ENCODE results near the gene TSHZ2. TPM values are rescaled to one million over a fixed set of nuclear protein-coding genes. Genes with fewer than 3 reads are reported as not detected.

The TSHZ2 gene
- total RNA-seq, 1 experiment from 2014 or later, result 2.3 TPM

GRCh38 chr20:53154540-53154939 lies 182.4 kb downstream of the TSHZ2 start:
- Mint-ChIP-seq H3K9me3 (ENCODE audit: unreplicated experiment) (no peaks in the 10 kb centered on the region), H3K27me3 (ENCODE audit: insufficient read depth, unreplicated experiment) (no peaks in the 10 kb centered on the region), H3K36me3 (ENCODE audit: insufficient read depth, unreplicated experiment) (no peaks in the 10 kb centered on the region), H3K27ac (ENCODE audit: low read depth, unreplicated experiment) (no peak overlapping the region), H3K4me1 (ENCODE audit: insufficient read depth, unreplicated experiment) (no peaks in the 10 kb centered on the region), H3K4me3 (ENCODE audit: unreplicated experiment) (no peak overlapping the region)
- no peak for DNase-seq (ENCODE audit: unreplicated experiment)
- no peak for TF ChIP-seq CTCF (IDR thresholded peaks at IDR 0.05; ENCODE audit: unreplicated experiment)
- ChIA-PET CTCF (interaction anchor here (0.5 to 0.7 kb wide), 2 partner anchors 407 to 1076 kb away, joined by 4 to 5 read pairs; no protein-coding TSS in a partner anchor), POLR2A (no interaction called here)
- no TSS peak for BruUV-seq (replicated peaks)
- intact Hi-C loops (cut with micrococcal nuclease), result no loop called here

- intact Hi-C loops (cut with micrococcal nuclease), result loop anchor here (2.0 kb wide), 1 partner anchor 389 kb away; no protein-coding TSS in a partner anchor
- DNase-seq (ENCODE audit: unreplicated experiment), result peak; percentile 54
- ChIA-PET POLR2A (interaction anchor here (0.6 to 0.9 kb wide), 5 partner anchors 11 to 1496 kb away, joined by 3 to 4 read pairs (median 3); no protein-coding TSS in a partner anchor), CTCF (interaction anchor here (0.5 to 0.8 kb wide), 2 partner anchors 45 to 57 kb away, joined by 3 read pairs; no protein-coding TSS in a partner anchor)
- no peak overlapping the region for H3K27ac Mint-ChIP-seq (ENCODE audit: low read depth, unreplicated experiment)
- BruUV-seq (replicated peaks), result no TSS peak
- H3K36me3 Mint-ChIP-seq (ENCODE audit: insufficient read depth, unreplicated experiment), result no peaks in the 10 kb centered on the region
- H3K27me3 Mint-ChIP-seq (ENCODE audit: insufficient read depth, unreplicated experiment), result no peaks in the 10 kb centered on the region
- H3K9me3 Mint-ChIP-seq (ENCODE audit: unreplicated experiment), result no peaks in the 10 kb centered on the region
- peaks cover 7% of the 10 kb centered on the region for H3K4me1 Mint-ChIP-seq (ENCODE audit: insufficient read depth, unreplicated experiment)
- peak; percentile 51 for TF ChIP-seq CTCF (IDR thresholded peaks at IDR 0.05; ENCODE audit: unreplicated experiment)
- H3K4me3 Mint-ChIP-seq (ENCODE audit: unreplicated experiment), result no peak overlapping the region
Observed at GRCh38 chr20:53157443-53158408, 185.6 kb downstream of the TSHZ2 start.

GRCh38 chr20:53159160-53159559 lies 187.0 kb downstream of the TSHZ2 start:
- ChIA-PET POLR2A (no interaction called here), CTCF (interaction anchor here (0.5 to 0.7 kb wide), 2 partner anchors 146 to 939 kb away, joined by 3 to 4 read pairs; no protein-coding TSS in a partner anchor)
- TF ChIP-seq CTCF (IDR thresholded peaks at IDR 0.05; ENCODE audit: unreplicated experiment), result no peak
- BruUV-seq (replicated peaks), result no TSS peak
- no peaks in the 10 kb centered on the region for H3K9me3 Mint-ChIP-seq (ENCODE audit: unreplicated experiment)
- no peaks in the 10 kb centered on the region for H3K36me3 Mint-ChIP-seq (ENCODE audit: insufficient read depth, unreplicated experiment)
- intact Hi-C loops (cut with micrococcal nuclease), result no loop called here
- H3K4me1 Mint-ChIP-seq (ENCODE audit: insufficient read depth, unreplicated experiment), result peaks cover 17% of the 10 kb centered on the region
- H3K27ac Mint-ChIP-seq (ENCODE audit: low read depth, unreplicated experiment), result no peak overlapping the region
- no peak overlapping the region for H3K4me3 Mint-ChIP-seq (ENCODE audit: unreplicated experiment)
- no peak for DNase-seq (ENCODE audit: unreplicated experiment)
- no peaks in the 10 kb centered on the region for H3K27me3 Mint-ChIP-seq (ENCODE audit: insufficient read depth, unreplicated experiment)

- H3K36me3 Mint-ChIP-seq (ENCODE audit: insufficient read depth, unreplicated experiment), result no peaks in the 10 kb centered on the region
- intact Hi-C loops (cut with micrococcal nuclease), result no loop called here
- peaks cover 17% of the 10 kb centered on the region for H3K4me1 Mint-ChIP-seq (ENCODE audit: insufficient read depth, unreplicated experiment)
- no peak for DNase-seq (ENCODE audit: unreplicated experiment)
- H3K27ac Mint-ChIP-seq (ENCODE audit: low read depth, unreplicated experiment), result no peak overlapping the region
- POLR2A ChIA-PET, result no interaction called here
- no peak overlapping the region for H3K4me3 Mint-ChIP-seq (ENCODE audit: unreplicated experiment)
- no peak for TF ChIP-seq CTCF (IDR thresholded peaks at IDR 0.05; ENCODE audit: unreplicated experiment)
- H3K27me3 Mint-ChIP-seq (ENCODE audit: insufficient read depth, unreplicated experiment), result no peaks in the 10 kb centered on the region
- no TSS peak for BruUV-seq (replicated peaks)
- CTCF ChIA-PET, result interaction anchor here (0.6 to 1.5 kb wide), 4 partner anchors 11 to 102 kb away, joined by 3 to 6 read pairs (median 4); no protein-coding TSS in a partner anchor
- H3K9me3 Mint-ChIP-seq (ENCODE audit: unreplicated experiment), result no peaks in the 10 kb centered on the region
Observed at GRCh38 chr20:53161073-53161472, 188.9 kb downstream of the TSHZ2 start.
